H1 (cell line): ENCODE data around the gene TK2.

ENCODE experiments used
- BCL11A ChIP-seq, 2 experiments: IDR thresholded peaks; one replicate each; pipeline ENCODE4 v1.6.1; 2011; ENCODE audit warnings: low read depth in 2 of 2, low read length in 2 of 2, mild to moderate bottlenecking in 2 of 2
- CTCF ChIP-seq, 3 experiments: IDR thresholded peaks; 1 replicate in 2 of 3; 2 replicates in 1 of 3; pipeline versions ENCODE4 v1.5.1 to v1.6.1; 2011; ENCODE audit warnings: low read length in 3 of 3, mild to moderate bottlenecking in 3 of 3, inconsistent platforms in 2 of 3, low read depth in 1 of 3, moderate library complexity in 1 of 3; ENCODE audit not compliant: insufficient read depth in 1 of 3; ENCODE audit errors: control extremely low read depth in 1 of 3
- E2F6 ChIP-seq: IDR thresholded peaks from 2 replicates; pipeline ENCODE4 v1.6.1; 2012; ENCODE audit warnings: inconsistent platforms
- EP300 ChIP-seq, 2 experiments: IDR thresholded peaks; 1 replicate in 1 of 2; 2 replicates in 1 of 2; pipeline ENCODE4 v1.6.1; 2011 to 2012; ENCODE audit warnings: low read depth in 2 of 2, low read length in 2 of 2, mild to moderate bottlenecking in 2 of 2, borderline replicate concordance in 1 of 2, inconsistent platforms in 1 of 2, moderate library complexity in 1 of 2
- HDAC6 ChIP-seq: IDR thresholded peaks from one replicate; pipeline ENCODE4 v1.7.1; 2012; ENCODE audit warnings: low read depth, mild to moderate bottlenecking, inconsistent platforms, low read length, moderate library complexity
- PHF8 ChIP-seq: fragments of 200-600 bp; sonication (generic); conservative IDR thresholded peaks from 2 replicates; pipeline ENCODE4 v1.7.1; 2012; ENCODE audit warnings: low read depth, mild to moderate bottlenecking, inconsistent platforms, low read length, moderate library complexity

GRCh38 chr16:66587881-66588600 lies 38.1 kb upstream of the TK2 start:
- no peak for TF ChIP-seq E2F6
- TF ChIP-seq PHF8 = no peak
- TF ChIP-seq BCL11A (IDR thresholded peaks at IDR 0.05; ENCODE audit: low read depth in 2 of 2, low read length in 2 of 2) = no peak
- TF ChIP-seq HDAC6 = no peak
- no peak for TF ChIP-seq CTCF (IDR thresholded peaks at IDR 0.05; ENCODE audit: control extremely low read depth in 1 of 3, insufficient read depth in 1 of 3, low read depth in 1 of 3, low read length in 3 of 3)
- no peak for TF ChIP-seq EP300 (IDR thresholded peaks at IDR 0.05; ENCODE audit: borderline replicate concordance in 1 of 2, low read depth in 2 of 2, low read length in 2 of 2)
